ENCODE measurements around the gene TMEM209. TPM values are rescaled to one million over a fixed set of nuclear protein-coding genes. Genes with fewer than 3 reads are reported as not detected.
A peak's percentile ranks its signal among the peaks of the same experiment; 100 is the strongest.

Gene TMEM209
- total RNA-seq, 2 donors from 2014 or later: 36.8 to 45.9 TPM

- Mint-ChIP-seq H3K36me3 (peaks cover 0 to 7% of the 10 kb centered on the region in 2 donors), H3K27ac (peak overlapping the region in 1 of 2 donors; percentile 74), H3K9me3 (no peaks in the 10 kb centered on the region)
- ATAC-seq: no peak
- no peak for DNase-seq (ENCODE audit: low spot score in 2 of 2)
These were observed 63.1 kb downstream of the TMEM209 start for GRCh38 chr7:130141884-130142653.

- peak; percentile 64 to 71 for ATAC-seq
- Mint-ChIP-seq H3K9me3 (no peaks in the 10 kb centered on the region), H3K36me3 (peaks cover 0 to 7% of the 10 kb centered on the region in 2 donors), H3K27ac (peak overlapping the region in 1 of 2 donors; percentile 74)
- DNase-seq (ENCODE audit: low spot score in 2 of 2): no peak
These were observed 63.9 kb downstream of the TMEM209 start for GRCh38 chr7:130141161-130141883.

- Mint-ChIP-seq H3K27ac (no peak overlapping the region), H3K9me3 (no peaks in the 10 kb centered on the region), H3K36me3 (peaks cover 0 to 11% of the 10 kb centered on the region in 2 donors)
- DNase-seq (ENCODE audit: low spot score in 2 of 2) (no peak), ATAC-seq (no peak)
These were observed 64.5 kb downstream of the TMEM209 start for GRCh38 chr7:130140551-130141160.

GRCh38 chr7:130139193-130139960 lies 65.8 kb downstream of the TMEM209 start:
- ATAC-seq: no peak
- H3K27ac Mint-ChIP-seq: no peak overlapping the region
- no peaks in the 10 kb centered on the region for H3K9me3 Mint-ChIP-seq
- DNase-seq (ENCODE audit: low spot score in 2 of 2): no peak
- H3K36me3 Mint-ChIP-seq: peaks cover 0 to 13% of the 10 kb centered on the region in 2 donors

GRCh38 chr7:130137207-130137606 lies 68.0 kb downstream of the TMEM209 start:
- peaks cover 0 to 13% of the 10 kb centered on the region in 2 donors for H3K36me3 Mint-ChIP-seq
- ATAC-seq: no peak
- H3K9me3 Mint-ChIP-seq: no peaks in the 10 kb centered on the region
- no peak overlapping the region for H3K27ac Mint-ChIP-seq
- DNase-seq (ENCODE audit: low spot score in 2 of 2): no peak

- Mint-ChIP-seq H3K36me3 (peaks cover 0 to 13% of the 10 kb centered on the region in 2 donors), H3K9me3 (no peaks in the 10 kb centered on the region), H3K27ac (no peak overlapping the region)
- DNase-seq (ENCODE audit: low spot score in 2 of 2) (no peak), ATAC-seq (no peak)
These were observed 68.5 kb downstream of the TMEM209 start for GRCh38 chr7:130136579-130137167.

- ATAC-seq: no peak
- no peak for DNase-seq (ENCODE audit: low spot score in 2 of 2)
- H3K36me3 Mint-ChIP-seq: peaks cover 2 to 16% of the 10 kb centered on the region in 2 donors
- H3K9me3 Mint-ChIP-seq: no peaks in the 10 kb centered on the region
- H3K27ac Mint-ChIP-seq: no peak overlapping the region
These were observed 69.7 kb downstream of the TMEM209 start for GRCh38 chr7:130135208-130136205.

- DNase-seq (ENCODE audit: low spot score in 2 of 2): no peak
- H3K27ac Mint-ChIP-seq: no peak overlapping the region
- no peak for ATAC-seq
- H3K36me3 Mint-ChIP-seq: peaks cover 4 to 19% of the 10 kb centered on the region in 2 donors
- no peaks in the 10 kb centered on the region for H3K9me3 Mint-ChIP-seq
These were observed 70.5 kb downstream of the TMEM209 start for GRCh38 chr7:130134726-130135125.

GRCh38 chr7:130134106-130134636 lies 71.0 kb downstream of the TMEM209 start:
- H3K36me3 Mint-ChIP-seq: peaks cover 4 to 19% of the 10 kb centered on the region in 2 donors
- no peak for DNase-seq (ENCODE audit: low spot score in 2 of 2)
- H3K27ac Mint-ChIP-seq: no peak overlapping the region
- H3K9me3 Mint-ChIP-seq: no peaks in the 10 kb centered on the region
- ATAC-seq: no peak

- peaks cover 4 to 19% of the 10 kb centered on the region in 2 donors for H3K36me3 Mint-ChIP-seq
- DNase-seq (ENCODE audit: low spot score in 2 of 2): no peak
- no peaks in the 10 kb centered on the region for H3K9me3 Mint-ChIP-seq
- ATAC-seq: no peak
- H3K27ac Mint-ChIP-seq: no peak overlapping the region
These were observed 72.0 kb downstream of the TMEM209 start for GRCh38 chr7:130133029-130133782.

GRCh38 chr7:130131964-130132875 lies 73.0 kb downstream of the TMEM209 start:
- H3K27ac Mint-ChIP-seq: no peak overlapping the region
- DNase-seq (ENCODE audit: low spot score in 2 of 2) (no peak), ATAC-seq (no peak)
- H3K36me3 Mint-ChIP-seq: peaks cover 4 to 12% of the 10 kb centered on the region in 2 donors
- no peaks in the 10 kb centered on the region for H3K9me3 Mint-ChIP-seq

GRCh38 chr7:130131191-130131834 lies 73.9 kb downstream of the TMEM209 start:
- peaks cover 4 to 18% of the 10 kb centered on the region in 2 donors for H3K36me3 Mint-ChIP-seq
- DNase-seq (ENCODE audit: low spot score in 2 of 2) (no peak), ATAC-seq (no peak)
- H3K27ac Mint-ChIP-seq: no peak overlapping the region
- H3K9me3 Mint-ChIP-seq: no peaks in the 10 kb centered on the region

- Mint-ChIP-seq H3K36me3 (peaks cover 4 to 12% of the 10 kb centered on the region in 2 donors), H3K9me3 (no peaks in the 10 kb centered on the region), H3K27ac (no peak overlapping the region)
- no peak for ATAC-seq
- DNase-seq (ENCODE audit: low spot score in 2 of 2): no peak
These were observed 76.2 kb downstream of the TMEM209 start for GRCh38 chr7:130129011-130129411.

Measured in activated naive CD4-positive, alpha-beta T cell treated with anti-CD3 and anti-CD28 coated beads, Interleukin-2, amount 50 U/mL, for 72 hours (primary cell).